K562 (cell line): ENCODE results near the gene CEP72. TPM values are rescaled to one million over a fixed set of nuclear protein-coding genes. Genes with fewer than 3 reads are reported as not detected.
A peak's percentile ranks its signal among the peaks of the same experiment; 100 is the strongest.

Source experiments
- BHLHE40 ChIP-seq: IDR thresholded peaks from 2 replicates; pipeline ENCODE4 v1.6.1; 2011; ENCODE audit warnings: low read length, improper control_type of control experiment
- CBX1 ChIP-seq: sonication (generic); IDR thresholded peaks from 2 replicates; pipeline ENCODE4 v1.6.1; 2016; ENCODE audit warnings: antibody characterized with exemption, low read depth, mild to moderate bottlenecking
- EP400 ChIP-seq: fragments of 450-650 bp; IDR thresholded peaks from 2 replicates; pipeline ENCODE4 v1.6.1; 2017; ENCODE audit warnings: antibody characterized with exemption, mild to moderate bottlenecking, moderate library complexity
- MAZ ChIP-seq, 2 experiments: fragments of 450-650 bp in 1 of 2; sonication (generic) in 1 of 2; formaldehyde crosslinking; IDR thresholded peaks in 1 of 2; conservative IDR thresholded peaks in 1 of 2; 2 replicates each; pipeline versions ENCODE4 v1.4.0 to v1.5.0; 2020; ENCODE audit warnings: mild to moderate bottlenecking in 1 of 2, missing genetic modification reagents in 1 of 2
- MYC ChIP-seq, 2 experiments: fragments of 250-450 bp in 1 of 2; sonication (Bioruptor Pico) in 1 of 2; IDR thresholded peaks; 2 replicates each; pipeline versions ENCODE4 v1.5.1 to v1.6.1; 2012 to 2021; ENCODE audit warnings: low read depth in 2 of 2, borderline replicate concordance in 1 of 2, improper control_type of control experiment in 1 of 2, low read length in 1 of 2, mild to moderate bottlenecking in 1 of 2, moderate library complexity in 1 of 2
- NR2C2 ChIP-seq, 2 experiments: fragments of 200-800 bp in 1 of 2; sonication (Bioruptor generic) in 1 of 2; sonication (generic) in 1 of 2; formaldehyde crosslinking in 1 of 2; IDR thresholded peaks; 2 replicates each; pipeline versions ENCODE4 v1.6.1 to v1.8.0; 2016 to 2022; ENCODE audit warnings: mild to moderate bottlenecking in 1 of 2, missing compliant biosample characterization in 1 of 2, missing genetic modification characterization in 1 of 2, missing genetic modification reagents in 1 of 2
- PHB ChIP-seq: fragments of 250-450 bp; sonication (Bioruptor Pico); IDR thresholded peaks from 2 replicates; pipeline ENCODE4 v1.5.0; 2021
- SMAD4 ChIP-seq: fragments of 250-450 bp; sonication (Bioruptor Pico); conservative IDR thresholded peaks from 2 replicates; pipeline ENCODE4 v1.8.0; 2021; ENCODE audit warnings: inconsistent platforms, mild to moderate bottlenecking, moderate library complexity
- SRSF7 ChIP-seq: fragments of 200-400 bp; formaldehyde crosslinking; optimal IDR thresholded peaks from 2 replicates; pipeline ENCODE3; 2017; ENCODE audit warnings: mild to moderate bottlenecking, low read depth, low read length
- STAT5B ChIP-seq: fragments of 250-450 bp; sonication (Bioruptor Pico); IDR thresholded peaks from 2 replicates; pipeline ENCODE4 v1.8.0; 2021; ENCODE audit warnings: mild to moderate bottlenecking, inconsistent platforms
- STAT6 ChIP-seq: sonication (generic); formaldehyde crosslinking; IDR thresholded peaks from 2 replicates; pipeline ENCODE4 v1.8.1; 2023; ENCODE audit warnings: mild to moderate bottlenecking, missing genetic modification reagents
- TCF3 ChIP-seq: sonication (generic); formaldehyde crosslinking; IDR thresholded peaks from 2 replicates; pipeline ENCODE4 v1.4.0; 2020; ENCODE audit warnings: mild to moderate bottlenecking, missing genetic modification reagents
- THRAP3 ChIP-seq: fragments of 450-650 bp; IDR thresholded peaks from 2 replicates; pipeline ENCODE4 v1.6.1; 2016; ENCODE audit warnings: mild to moderate bottlenecking, inconsistent platforms, borderline replicate concordance
- ZBTB11 ChIP-seq, 3 experiments: fragments of 200-800 bp in 1 of 3; fragments of 250-450 bp in 1 of 3; fragments of 450-650 bp in 1 of 3; sonication (Bioruptor Pico) in 1 of 3; sonication (Bioruptor generic) in 1 of 3; formaldehyde crosslinking in 1 of 3; IDR thresholded peaks; 2 replicates each; pipeline versions ENCODE4 v1.6.1 to v1.8.0; 2016 to 2022; ENCODE audit warnings: mild to moderate bottlenecking in 2 of 3, missing genetic modification characterization in 2 of 3, missing compliant biosample characterization in 1 of 3, moderate library complexity in 1 of 3
- ZNF140 ChIP-seq: fragments of 250-450 bp; sonication (Bioruptor Pico); IDR thresholded peaks from 2 replicates; pipeline ENCODE4 v1.8.0; 2021; ENCODE audit warnings: moderate library complexity, mild to moderate bottlenecking, inconsistent platforms
- ZNF217 ChIP-seq: sonication (generic); formaldehyde crosslinking; IDR thresholded peaks from 2 replicates; pipeline ENCODE4 v1.8.0; 2022; ENCODE audit warnings: mild to moderate bottlenecking, missing genetic modification reagents
- ZNF76 ChIP-seq: fragments of 250-450 bp; sonication (Bioruptor Pico); IDR thresholded peaks from 2 replicates; pipeline ENCODE4 v1.4.0; 2020; ENCODE audit warnings: mild to moderate bottlenecking, moderate library complexity, borderline replicate concordance
- ZSCAN32 ChIP-seq: fragments of 450-650 bp; formaldehyde crosslinking; IDR thresholded peaks from 2 replicates; pipeline ENCODE4 v1.4.0; 2020; ENCODE audit warnings: mild to moderate bottlenecking, moderate library complexity
- polyA plus RNA-seq, 8 experiments: library from polyadenylated mRNA; depleted of rRNA in 4 of 8; stranded (reverse) in 5 of 8; unstranded in 3 of 8; fragments of >200 nt; fragmentation: Nextera tagmentation in 2 of 8; fragmentation: Illumina TruSeq in 1 of 8; extraction: Ambion mirVana in 2 of 8; extraction: Trizol in 1 of 8; gene quantifications; 2 replicates each; pipeline versions ENCODE4 v1.2.1 to v1.2.3, GENCODE V29; 2011 to 2014; ENCODE audit warnings: inconsistent platforms in 1 of 8, missing spikeins in 1 of 8
- total RNA-seq, 7 experiments: library from RNA; depleted of rRNA in 6 of 7; stranded (reverse); fragments of >200 nt in 6 of 7; fragmentation: Illumina TruSeq in 2 of 7; extraction: Trizol in 2 of 7; gene quantifications; 2 replicates each; pipeline versions ENCODE4 v1.2.1 to v1.2.3, GENCODE V29; 2011 to 2021; ENCODE audit warnings: low replicate concordance in 1 of 7

The CEP72 gene
- total and polyA plus RNA-seq, 9 of the 15 experiments (the other 6 are each of a cell fraction or from before 2014, with no cell fraction given) = 0.89 to 38.1 (median 14.2) TPM

GRCh38 chr5:612498-613424, 621 bp downstream of the CEP72 start (continued):
- TF ChIP-seq ZBTB11 (CRISPR knock-in tag; IDR thresholded peaks at IDR 0.05) (0 out of 6 replicates have a peak, but pooled peaks of 1 of the 3 experiments have one; percentile 6), MAZ (CRISPR knock-in tag; conservative IDR thresholded peaks at IDR 0.05 in 1 of 2, IDR thresholded peaks at IDR 0.05 in 1 of 2) (peak in 1 of 2 experiments; percentile 10; a peak in 1 of 4 replicates), NR2C2 (CRISPR knock-in tag; IDR thresholded peaks at IDR 0.05) (no peak), NR2C2 (tag; IDR thresholded peaks at IDR 0.05) (0 out of 2 replicates have a peak, but pooled peaks have one; percentile 15), PHB (CRISPR knock-in tag) (no peak), MYC (IDR thresholded peaks at IDR 0.05; ENCODE audit: low read depth, low read length) (peak; percentile 5; the same call in 1 of the 2 replicates), MYC (CRISPR knock-in tag; IDR thresholded peaks at IDR 0.05; ENCODE audit: borderline replicate concordance, low read depth) (no peak), ZSCAN32 (CRISPR knock-in tag) (no peak), ZNF217 (CRISPR knock-in tag) (no peak), STAT5B (no peak), CBX1 (peak; percentile 92), STAT6 (CRISPR knock-in tag) (no peak), BHLHE40 (no peak), EP400 (0 out of 2 replicates have a peak, but pooled peaks have one; percentile 27), TCF3 (CRISPR knock-in tag) (no peak), ZNF140 (CRISPR knock-in tag) (no peak), ZNF76 (CRISPR knock-in tag) (no peak), SMAD4 (no peak), THRAP3 (peak; percentile 72; the same call in 1 of the 2 replicates), SRSF7 (no peak)
